ENCODE measurements around the gene NUP210L.

DNA sequence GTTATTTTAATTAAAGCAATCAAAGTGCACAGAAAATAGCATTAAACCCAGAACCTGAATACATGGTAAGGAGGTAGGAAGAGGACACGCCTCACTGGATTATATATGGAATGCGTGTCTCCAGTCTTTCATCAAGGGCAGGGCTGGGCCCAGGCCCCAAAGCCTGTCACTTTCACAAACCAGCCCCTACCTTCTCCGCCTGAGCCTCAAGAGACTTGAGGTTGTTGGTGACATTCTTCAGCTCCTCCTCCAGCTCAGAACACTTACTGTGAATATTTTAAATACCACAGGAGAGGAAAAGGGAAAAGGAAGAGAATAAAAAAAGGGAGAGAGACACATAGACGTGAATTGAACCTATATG, 16.3 kb upstream of the NUP210L start:
- TF ChIP-seq EZH2 (IDR thresholded peaks at IDR 0.05; ENCODE audit: insufficient read depth, low read length) = no peak
- TF ChIP-seq, protein P1, sequence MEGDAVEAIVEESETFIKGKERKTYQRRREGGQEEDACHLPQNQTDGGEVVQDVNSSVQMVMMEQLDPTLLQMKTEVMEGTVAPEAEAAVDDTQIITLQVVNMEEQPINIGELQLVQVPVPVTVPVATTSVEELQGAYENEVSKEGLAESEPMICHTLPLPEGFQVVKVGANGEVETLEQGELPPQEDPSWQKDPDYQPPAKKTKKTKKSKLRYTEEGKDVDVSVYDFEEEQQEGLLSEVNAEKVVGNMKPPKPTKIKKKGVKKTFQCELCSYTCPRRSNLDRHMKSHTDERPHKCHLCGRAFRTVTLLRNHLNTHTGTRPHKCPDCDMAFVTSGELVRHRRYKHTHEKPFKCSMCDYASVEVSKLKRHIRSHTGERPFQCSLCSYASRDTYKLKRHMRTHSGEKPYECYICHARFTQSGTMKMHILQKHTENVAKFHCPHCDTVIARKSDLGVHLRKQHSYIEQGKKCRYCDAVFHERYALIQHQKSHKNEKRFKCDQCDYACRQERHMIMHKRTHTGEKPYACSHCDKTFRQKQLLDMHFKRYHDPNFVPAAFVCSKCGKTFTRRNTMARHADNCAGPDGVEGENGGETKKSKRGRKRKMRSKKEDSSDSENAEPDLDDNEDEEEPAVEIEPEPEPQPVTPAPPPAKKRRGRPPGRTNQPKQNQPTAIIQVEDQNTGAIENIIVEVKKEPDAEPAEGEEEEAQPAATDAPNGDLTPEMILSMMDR (IDR thresholded peaks at IDR 0.05; ENCODE audit: insufficient read depth, low read depth, low read length) = no peak
